Spleen (tissue), 7 donors: ENCODE results near the gene DCXR.

Source experiments
- CTCF ChIP-seq, 11 experiments: fragments of 200-600 bp in 7 of 11; fragments of 450-650 bp in 4 of 11; sonication (generic) in 4 of 11; IDR thresholded peaks in 8 of 11; conservative IDR thresholded peaks in 3 of 11; 1 replicate in 7 of 11; 2 replicates in 4 of 11; pipeline versions ENCODE4 v1.4.0 to v1.8.0; 2016 to 2021; ENCODE audit warnings: antibody characterized with exemption in 11 of 11, inconsistent platforms in 4 of 11, mild to moderate bottlenecking in 1 of 11
- POLR2A ChIP-seq, 3 donors: fragments of 450-650 bp; IDR thresholded peaks; one replicate each; pipeline ENCODE4 v1.5.1; 2017; ENCODE audit warnings: antibody characterized with exemption in 3 of 3, mild to moderate bottlenecking in 1 of 3
- donor health status: DM: no; HTN: no; CAD: no; lungs with moderate emphysema.
- donor health status: DM: no; HTN: no; CAD: no.
- donor health status: DM: no; HTN: no; CAD: no.

GRCh38 chr17:82028246-82028645, 9.3 kb downstream of the DCXR start:
- TF ChIP-seq POLR2A (IDR thresholded peaks at IDR 0.05), result no peak
- TF ChIP-seq CTCF (IDR thresholded peaks at IDR 0.05 in 8 of 11, conservative IDR thresholded peaks at IDR 0.05 in 3 of 11), result no peak
